ENCODE data around the gene EN2.

DNA sequence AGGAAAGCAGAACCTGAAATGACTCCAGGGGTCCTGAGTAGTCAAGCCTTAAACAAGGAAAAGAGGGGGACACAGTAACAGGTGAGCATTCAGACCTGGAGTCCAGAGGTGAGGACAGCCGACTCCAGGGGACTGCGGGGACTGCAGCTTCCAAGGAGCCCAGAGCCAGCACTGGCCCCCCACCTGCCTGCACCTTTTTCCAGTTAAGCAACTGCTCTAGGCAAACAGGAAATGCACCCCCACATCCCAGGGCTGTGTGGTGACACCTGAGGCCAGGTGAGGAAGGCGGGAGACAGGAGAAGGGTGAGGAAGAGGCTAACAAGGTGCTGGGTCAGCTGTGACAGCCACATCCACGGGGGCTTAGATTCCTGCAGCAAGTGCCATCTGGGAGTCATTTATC, 20.1 kb upstream of the EN2 start:
- TF ChIP-seq SP1 (IDR thresholded peaks at IDR 0.05), result no peak
- no peak for TF ChIP-seq BHLHE40 (IDR thresholded peaks at IDR 0.05; ENCODE audit: borderline replicate concordance)
- no peak for TF ChIP-seq FOXK2 (IDR thresholded peaks at IDR 0.05)
